ENCODE data around the gene MBD3.
A peak's percentile ranks its signal among the peaks of the same experiment; 100 is the strongest.
"Not testable (repeated sequence)": the region's sequence is repeated elsewhere in the genome, so short reads cannot be mapped to it uniquely, and the experiment has no call there.

MBD3 gene

DNA sequence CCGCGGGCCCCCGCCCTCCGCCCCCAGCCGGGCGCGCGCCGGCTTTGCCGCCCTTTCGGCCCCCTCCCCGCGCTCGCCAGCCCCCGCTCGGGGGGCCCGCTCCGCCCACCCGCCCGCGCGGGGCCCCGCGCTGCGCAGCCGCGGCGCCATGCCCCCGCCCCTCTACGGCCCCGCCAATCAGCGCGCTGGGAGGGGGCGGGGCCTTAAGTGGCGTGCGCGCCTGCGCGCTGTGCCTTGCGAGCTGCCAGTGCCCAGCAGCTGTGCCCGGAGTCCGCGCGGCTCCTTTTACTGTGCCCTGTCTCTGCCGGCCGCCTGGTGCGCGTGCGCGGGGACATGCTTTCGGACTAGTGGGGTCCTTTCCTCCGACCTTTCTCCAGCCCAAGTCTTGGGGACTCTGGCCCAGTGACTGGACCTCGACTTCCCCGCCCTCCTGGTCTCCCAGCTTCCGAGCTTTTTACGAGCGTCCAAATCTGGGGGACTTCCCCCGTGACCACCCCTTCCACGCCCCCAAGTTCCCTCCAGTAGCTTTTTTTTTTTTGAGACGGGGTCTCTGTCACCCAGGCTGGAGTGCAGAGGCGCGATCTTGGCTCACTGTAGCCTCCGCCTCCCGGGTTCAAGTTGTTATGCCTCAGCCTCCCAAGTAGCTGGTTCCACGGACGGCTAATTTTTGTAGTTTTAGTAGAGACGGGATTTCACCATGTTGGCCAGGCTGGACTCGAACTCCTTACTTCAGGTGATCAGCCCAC lies at the start of gene MBD3:
Gene MBD3 (minus strand): TSS at position 111 of the 746 bp plus-strand sequence. CDS start 234 bp downstream, outside the sequence.
- DNase-seq = peak; percentile 93

GRCh38 chr19:1640893-1641448 lies 48.3 kb upstream of the MBD3 start:
- DNase-seq = not testable (repeated sequence)

- no peak for DNase-seq
Measured at GRCh38 chr19:1636325-1637236, 43.9 kb upstream of the MBD3 start.

DNA sequence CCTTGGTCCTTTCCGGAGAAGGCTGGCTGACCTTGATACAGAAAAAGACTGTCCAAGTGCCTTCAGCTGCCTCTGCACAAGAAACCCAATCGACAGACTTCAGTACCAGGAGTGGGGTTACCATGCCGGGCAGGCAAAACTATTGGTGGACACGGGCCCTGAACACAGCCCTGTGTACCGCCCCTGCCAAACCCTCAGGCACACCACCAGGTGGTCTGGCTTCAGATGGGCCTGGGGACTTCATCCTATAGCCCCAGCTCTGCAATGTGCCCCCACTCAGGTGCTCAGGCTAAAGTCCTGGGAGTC lies 42.2 kb upstream of the MBD3 start:
- DNase-seq = no peak

DNA sequence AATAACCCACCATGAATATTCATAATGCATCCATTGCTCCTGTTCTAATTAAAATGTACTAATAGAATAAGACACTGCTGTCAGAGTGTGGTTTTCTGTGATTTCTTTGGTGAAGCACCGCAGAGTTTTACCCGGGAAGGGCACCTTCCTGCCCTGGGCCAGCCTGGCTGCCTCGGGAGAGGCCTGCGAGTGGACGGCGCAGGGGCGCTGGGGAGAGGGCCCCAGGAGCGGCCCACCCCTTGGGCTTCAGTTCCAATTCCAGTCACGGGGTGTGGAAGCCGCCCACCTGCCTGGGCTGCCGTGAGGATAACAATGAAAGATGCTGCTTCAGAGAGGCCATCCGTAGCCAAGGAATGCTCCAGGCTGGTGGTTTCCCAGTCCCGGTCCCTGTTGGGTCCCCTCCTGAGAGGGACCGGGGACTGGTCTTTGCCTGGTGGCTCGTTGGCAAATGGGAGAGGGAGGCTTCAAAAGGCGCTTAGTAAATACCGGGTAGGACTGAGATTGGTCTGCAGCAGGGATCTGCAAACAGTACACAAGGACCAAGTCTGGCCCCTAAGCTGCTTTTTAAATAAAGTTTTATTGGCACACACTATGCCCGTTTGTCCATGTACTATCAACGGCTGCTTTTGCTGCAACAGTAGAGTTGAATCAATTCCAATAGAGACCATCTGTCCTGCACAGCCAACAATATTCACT lies 41.7 kb upstream of the MBD3 start:
- no peak for DNase-seq

DNA sequence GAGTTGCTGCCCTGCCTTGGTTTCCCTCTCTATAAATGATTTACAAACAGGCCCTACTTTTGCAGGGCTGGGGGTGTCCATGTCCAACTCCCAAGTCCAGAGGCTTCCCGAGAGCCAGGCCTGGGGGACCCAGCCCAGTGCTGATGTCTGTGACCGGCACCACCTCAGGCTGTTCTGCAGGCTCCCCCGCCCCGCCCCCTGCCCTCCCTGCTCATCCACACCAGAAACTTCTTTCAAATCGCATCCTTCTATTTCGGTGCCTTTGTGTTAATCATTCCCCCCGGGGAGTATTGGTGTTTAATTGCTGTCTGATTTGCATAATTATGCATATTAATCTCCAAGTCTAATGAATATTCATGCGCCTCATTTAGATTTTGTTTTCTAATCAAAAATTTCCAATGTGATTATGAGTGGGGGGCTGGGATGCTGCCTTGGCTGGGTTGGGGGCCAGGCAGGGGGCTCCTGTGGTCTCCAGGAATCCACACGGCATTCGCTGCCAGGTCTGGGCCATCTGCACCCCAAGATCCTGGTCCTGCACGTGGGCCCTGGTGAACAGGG lies 40.7 kb upstream of the MBD3 start:
- DNase-seq = no peak

DNA sequence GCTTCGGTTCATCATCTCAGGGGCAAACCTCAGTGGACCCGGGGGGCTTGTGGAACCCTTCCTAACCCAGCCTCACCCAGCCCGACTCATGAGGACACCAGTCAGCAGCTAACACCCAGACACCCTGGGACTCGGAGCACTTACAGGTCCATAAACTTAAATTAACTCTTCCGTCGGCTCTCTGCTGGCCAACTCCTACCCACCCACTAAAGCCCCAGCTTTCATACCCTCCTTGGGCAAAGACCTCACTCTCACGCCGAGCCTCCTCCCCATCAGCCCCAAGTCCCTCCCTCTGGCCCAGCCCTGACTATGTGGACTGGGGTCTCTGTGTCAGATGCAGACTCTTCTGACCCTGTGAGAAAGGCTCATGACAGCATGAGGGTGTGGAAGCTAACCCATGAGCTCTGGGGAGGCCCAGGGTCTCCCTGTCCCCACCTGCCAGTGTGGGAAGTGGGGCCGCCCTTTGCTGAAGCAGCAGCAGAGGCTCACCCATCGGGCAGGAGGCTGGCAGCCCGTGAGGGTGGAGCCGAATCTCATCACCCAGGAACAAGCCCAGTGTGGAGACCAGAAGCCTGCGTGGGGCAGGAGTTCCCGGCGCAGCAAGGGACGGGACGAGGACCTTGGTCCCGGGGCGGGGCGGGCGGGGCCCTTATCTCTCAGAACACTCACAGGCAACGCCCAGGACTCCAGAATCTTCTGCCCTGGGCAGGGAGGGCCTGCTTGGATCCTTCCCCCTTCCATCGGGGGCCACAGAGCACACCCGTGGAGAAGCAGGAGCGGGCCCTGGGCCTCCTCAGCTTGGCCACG lies 40.0 kb upstream of the MBD3 start:
- no peak for DNase-seq

- DNase-seq = peak; percentile 36
Measured at GRCh38 chr19:1631557-1632100, 39.0 kb upstream of the MBD3 start.

DNA sequence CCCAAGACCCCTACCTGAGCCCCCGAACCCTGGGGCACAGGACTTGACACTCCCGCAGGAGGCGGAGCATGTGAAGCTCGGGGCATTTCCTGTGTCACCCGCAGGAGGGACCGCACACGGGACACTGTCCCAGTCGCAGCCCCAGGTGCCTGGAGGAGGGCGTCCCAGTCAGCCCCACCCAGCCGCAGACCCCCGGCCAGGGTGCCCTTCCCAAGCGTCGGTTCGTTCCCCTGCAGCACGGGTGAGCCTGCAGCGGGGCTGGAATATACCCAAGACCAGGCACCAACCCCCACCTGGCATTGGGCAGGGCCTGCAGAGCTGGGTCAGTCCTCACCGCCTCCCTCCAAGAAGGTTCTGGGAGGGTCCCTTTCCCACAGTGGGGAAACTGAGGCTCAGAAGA lies 38.1 kb upstream of the MBD3 start:
- DNase-seq = peak; percentile 27

DNA sequence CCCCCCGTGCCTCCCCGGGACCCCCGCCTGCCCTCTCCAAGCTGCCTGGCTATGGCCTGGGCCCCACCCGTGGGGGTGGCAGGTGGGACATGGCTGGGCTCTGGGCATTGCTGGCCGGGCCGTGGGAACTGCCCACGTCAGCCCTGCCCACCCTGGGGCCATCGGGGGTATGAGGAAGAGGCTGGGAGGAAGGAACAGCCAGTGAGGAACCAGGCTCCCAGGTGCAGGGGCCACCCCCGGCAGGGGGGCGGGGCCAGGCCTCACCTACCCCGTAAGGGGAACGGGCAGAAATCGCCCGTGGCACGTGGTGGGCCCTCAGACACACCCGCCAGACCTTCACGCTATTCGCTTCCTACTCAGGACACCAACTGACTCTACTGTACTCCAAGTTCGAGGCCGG lies 37.3 kb upstream of the MBD3 start:
- DNase-seq = peak; percentile 21

DNA sequence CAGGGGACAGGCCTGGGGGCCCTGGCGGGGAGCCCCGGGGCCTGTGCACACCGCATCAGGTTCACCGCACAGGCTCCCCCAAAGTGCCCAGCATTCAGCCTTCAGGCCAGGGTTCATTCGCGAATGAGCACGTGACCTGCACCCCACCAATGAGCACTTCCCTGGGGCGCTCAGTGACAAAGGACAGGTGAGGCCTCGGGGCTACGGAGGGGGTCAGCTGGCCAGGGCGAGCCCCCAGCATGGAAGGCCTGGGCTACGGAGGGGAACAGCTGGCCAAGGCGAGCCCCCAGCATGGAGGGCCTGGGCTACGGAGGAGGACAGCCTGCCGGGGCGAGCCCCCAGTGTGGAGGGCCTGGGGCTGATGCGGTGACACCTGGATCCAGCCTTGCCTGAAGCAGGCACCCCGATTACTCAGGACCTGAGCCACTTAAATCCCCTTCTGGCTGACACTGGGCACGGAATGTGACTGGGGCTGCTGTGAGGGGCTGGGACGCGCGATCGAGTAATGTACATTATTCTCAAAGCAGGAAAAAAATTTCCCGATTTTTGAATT lies 36.7 kb upstream of the MBD3 start:
- peak; percentile 34 for DNase-seq

- peak; percentile 39 for DNase-seq
Measured at GRCh38 chr19:1627194-1627593, 34.5 kb upstream of the MBD3 start.

GRCh38 chr19:1626417-1627010 lies 33.8 kb upstream of the MBD3 start:
- DNase-seq = peak; percentile 32

DNA sequence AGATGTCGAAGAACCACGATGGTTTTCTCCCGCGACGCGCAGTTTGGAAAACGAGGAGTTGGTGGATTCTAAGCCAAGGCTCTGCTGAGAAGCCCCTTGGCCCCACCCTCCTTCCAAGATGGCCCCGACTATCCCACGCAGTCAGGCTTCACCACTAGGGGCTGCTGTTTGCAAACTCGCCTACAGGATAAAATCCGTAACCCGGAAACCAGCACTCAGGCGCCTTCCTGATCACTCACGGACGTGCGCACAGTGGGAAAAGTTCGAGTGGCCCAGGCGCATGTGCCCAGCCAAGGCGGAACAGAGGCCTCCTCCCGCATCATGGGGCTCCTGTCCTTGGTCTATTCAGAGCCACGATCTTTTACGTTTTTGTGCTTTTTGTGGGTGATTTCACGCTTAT lies 31.8 kb upstream of the MBD3 start:
- peak; percentile 57 for DNase-seq

DNA sequence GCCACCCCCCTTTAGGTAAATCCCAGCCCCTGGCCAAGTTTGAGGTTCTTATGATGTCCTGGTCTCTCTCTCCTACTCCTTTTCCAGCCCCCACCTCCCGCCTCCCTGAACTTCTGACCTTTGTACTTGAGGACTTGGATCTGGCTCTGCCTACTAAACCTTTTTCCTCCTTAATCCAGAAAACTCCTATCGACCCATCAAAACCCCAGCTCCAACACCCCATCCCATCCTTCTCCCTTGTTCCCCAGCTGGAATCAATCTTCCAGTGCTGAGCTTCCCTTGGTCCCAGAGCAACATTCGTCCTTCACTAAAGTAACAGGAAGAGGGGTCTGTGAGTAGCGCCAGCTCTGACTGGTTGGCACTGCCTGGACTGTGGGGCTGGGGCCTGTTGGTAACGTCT lies 29.9 kb upstream of the MBD3 start:
- no peak for DNase-seq

GRCh38 chr19:1622007-1622406 lies 29.3 kb upstream of the MBD3 start:
- DNase-seq = no peak

DNA sequence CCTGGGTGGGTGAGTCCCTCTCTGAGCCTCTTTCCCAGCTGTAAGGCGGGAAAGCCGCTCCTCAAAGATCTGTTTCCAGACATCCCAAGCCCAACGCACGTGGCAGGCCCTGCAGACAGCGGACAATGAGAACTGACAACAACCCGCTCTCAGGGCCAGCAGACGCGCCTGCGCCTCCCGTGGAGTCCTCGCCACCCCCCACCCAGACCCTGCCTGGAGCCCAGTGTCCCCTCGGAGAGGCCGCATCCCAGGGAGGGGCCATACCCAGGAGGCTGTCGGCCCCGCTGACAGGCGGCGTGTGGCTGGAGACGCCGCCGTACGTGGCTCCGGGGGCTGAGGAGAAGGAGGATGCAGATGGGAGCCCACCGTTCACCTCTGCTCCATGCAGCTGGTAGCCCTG lies 28.9 kb upstream of the MBD3 start:
- DNase-seq = no peak

GRCh38 chr19:1621021-1621420 lies 28.4 kb upstream of the MBD3 start:
- DNase-seq = no peak

GRCh38 chr19:1620502-1620901 lies 27.8 kb upstream of the MBD3 start:
- no peak for DNase-seq

GRCh38 chr19:1619703-1620102 lies 27.0 kb upstream of the MBD3 start:
- no peak for DNase-seq

GRCh38 chr19:1619094-1619439 lies 26.4 kb upstream of the MBD3 start:
- no peak for DNase-seq
